ENCODE results near the gene LGR6. TPM values are rescaled to one million over a fixed set of nuclear protein-coding genes. Genes with fewer than 3 reads are reported as not detected.

Gene LGR6
- polyA plus RNA-seq, 3 donors, result not detected

- no peaks in the 10 kb centered on the region for H3K36me3 Mint-ChIP-seq
- Histone ChIP-seq H3K27ac (ENCODE audit: low read depth in 1 of 2, low read length in 2 of 2) (no peak overlapping the region), H3K4me3 (replicated peaks in 1 of 3; ENCODE audit: low read depth in 2 of 3, low read length in 3 of 3) (no peak overlapping the region), H3K4me1 (ENCODE audit: control insufficient read depth in 1 of 2, insufficient read depth in 2 of 2, low read length in 2 of 2) (no peaks in the 10 kb centered on the region), H3K4me2 (replicated peaks; ENCODE audit: extremely low read depth, low read length, poor library complexity, severe bottlenecking) (no peak overlapping the region), H3K36me3 (replicated peaks in 1 of 2; ENCODE audit: control insufficient read depth in 1 of 2, insufficient read depth in 2 of 2, low read length in 2 of 2) (no peaks in the 10 kb centered on the region), H3K9ac (ENCODE audit: insufficient read depth, low read length, poor library complexity, severe bottlenecking) (no peak overlapping the region), H2AFZ (ENCODE audit: insufficient read depth, low read depth, low read length, poor library complexity, severe bottlenecking) (no peak overlapping the region), H3K79me2 (ENCODE audit: insufficient read depth, low read length) (no peaks in the 10 kb centered on the region), H3K27me3 (ENCODE audit: control insufficient read depth in 2 of 2, insufficient read depth in 2 of 2, low read length in 2 of 2) (peaks cover 10 to 22% of the 10 kb centered on the region in 2 donors), H3K9me3 (replicated peaks in 1 of 2; ENCODE audit: control insufficient read depth in 1 of 2, insufficient read depth in 1 of 2, low read length in 2 of 2) (no peaks in the 10 kb centered on the region), H4K20me1 (ENCODE audit: insufficient read depth, low read length) (no peaks in the 10 kb centered on the region)
- WGBS (ENCODE audit: insufficient coverage), result 92% methylated on average over 6 of the region's 11 CpGs
- TF ChIP-seq CTCF (IDR thresholded peaks at IDR 0.05), result no peak
- H3K27ac Mint-ChIP-seq, result no peak overlapping the region
- intact Hi-C loops (cut with micrococcal nuclease), result no loop called here
- peaks cover 0 to 2% (median 0%) of the 10 kb centered on the region in 7 donors for H3K9me3 Mint-ChIP-seq
- H3K4me1 Mint-ChIP-seq, result no peaks in the 10 kb centered on the region
- no peak for DNase-seq
- H3K4me3 Mint-ChIP-seq, result no peak overlapping the region
- H3K27me3 Mint-ChIP-seq (ENCODE audit: low read depth in 3 of 3), result peaks cover 25 to 30% (median 26%) of the 10 kb centered on the region in 3 donors
Measured at GRCh38 chr1:202208351-202208857, 14.8 kb downstream of the LGR6 start.

GRCh38 chr1:202210385-202210784, 16.8 kb downstream of the LGR6 start:
- peaks cover 26 to 41% of the 10 kb centered on the region in 2 donors for H3K27me3 ChIP-seq (ENCODE audit: control insufficient read depth in 2 of 2, insufficient read depth in 2 of 2, low read length in 2 of 2)
- no peak overlapping the region for H2AFZ ChIP-seq (ENCODE audit: insufficient read depth, low read depth, low read length, poor library complexity, severe bottlenecking)
- no peaks in the 10 kb centered on the region for H3K9me3 ChIP-seq (replicated peaks in 1 of 2; ENCODE audit: control insufficient read depth in 1 of 2, insufficient read depth in 1 of 2, low read length in 2 of 2)
- Mint-ChIP-seq H3K27ac (no peak overlapping the region), H3K9me3 (peaks cover 0 to 6% (median 2%) of the 10 kb centered on the region in 7 donors), H3K4me1 (peaks cover 7% of the 10 kb centered on the region), H3K4me3 (no peak overlapping the region), H3K36me3 (peaks cover 0 to 3% of the 10 kb centered on the region in 2 donors), H3K27me3 (ENCODE audit: low read depth in 3 of 3) (peaks cover 43 to 50% (median 45%) of the 10 kb centered on the region in 3 donors)
- H3K4me2 ChIP-seq (replicated peaks; ENCODE audit: extremely low read depth, low read length, poor library complexity, severe bottlenecking), result no peak overlapping the region
- H3K4me3 ChIP-seq (replicated peaks in 1 of 3; ENCODE audit: low read depth in 2 of 3, low read length in 3 of 3), result no peak overlapping the region
- no peaks in the 10 kb centered on the region for H3K36me3 ChIP-seq (replicated peaks in 1 of 2; ENCODE audit: control insufficient read depth in 1 of 2, insufficient read depth in 2 of 2, low read length in 2 of 2)
- no peak overlapping the region for H3K9ac ChIP-seq (ENCODE audit: insufficient read depth, low read length, poor library complexity, severe bottlenecking)
- 60% methylated on average over 1 of the region's 6 CpGs for WGBS (ENCODE audit: insufficient coverage)
- DNase-seq, result no peak
- no peak for TF ChIP-seq CTCF (IDR thresholded peaks at IDR 0.05)
- no peaks in the 10 kb centered on the region for H3K4me1 ChIP-seq (ENCODE audit: control insufficient read depth in 1 of 2, insufficient read depth in 2 of 2, low read length in 2 of 2)
- H3K79me2 ChIP-seq (ENCODE audit: insufficient read depth, low read length), result no peaks in the 10 kb centered on the region
- intact Hi-C loops (cut with micrococcal nuclease), result no loop called here
- no peaks in the 10 kb centered on the region for H4K20me1 ChIP-seq (ENCODE audit: insufficient read depth, low read length)
- no peak overlapping the region for H3K27ac ChIP-seq (ENCODE audit: low read depth in 1 of 2, low read length in 2 of 2)
